Ovary (tissue), 3 donors: Measurements from ENCODE around the gene TM9SF3.

Experiments
- CTCF ChIP-seq, 3 donors: fragments of 450-650 bp in 2 of 3; fragments of 200-600 bp in 1 of 3; IDR thresholded peaks; one replicate each; pipeline versions ENCODE4 v1.5.1 to v1.8.0; 2016 to 2022; ENCODE audit warnings: antibody characterized with exemption in 3 of 3, mild to moderate bottlenecking in 1 of 3
- EP300 ChIP-seq: sonication (generic); formaldehyde crosslinking; IDR thresholded peaks from one replicate; pipeline ENCODE4 v1.6.1; 2017; ENCODE audit warnings: antibody characterized with exemption
- donor health status: DM: no; HTN: no; CAD: no.

- no peak for TF ChIP-seq CTCF (IDR thresholded peaks at IDR 0.05)
- TF ChIP-seq EP300: no peak
Observed at GRCh38 chr10:96516337-96516736, 70.5 kb downstream of the TM9SF3 start.
